IMR-90 (cell line): Measurements from ENCODE around the gene CRB1. TPM values are rescaled to one million over a fixed set of nuclear protein-coding genes. Genes with fewer than 3 reads are reported as not detected.

Experiments
- ATAC-seq: fragments of 200-7000 bp; cut with Tn5 transposase; 2 replicates; pipeline ENCODE4 v1.9.1; 2020; ENCODE audit warnings: low read depth, mild to moderate bottlenecking, moderate library complexity
- BruUV-seq: library from RNA; stranded (reverse); fragments of 400-500 nt; replicated peaks from 2 replicates; lab custom pipeline; 2021; lab: Mats Ljungman, UMichigan
- CTCF ChIA-PET: fragments of 300-600 bp; formaldehyde crosslinking; extraction: SDS; loops from one replicate; lab custom pipeline; 2021; ENCODE audit warnings: antibody characterized with exemption; lab: Yijun Ruan, JAX
- POLR2A ChIA-PET: fragments of 300-600 bp; sonication (Branson Sonifier 250); formaldehyde crosslinking; loops from one replicate; lab custom pipeline; 2022; ENCODE audit warnings: antibody characterized with exemption; ENCODE audit not compliant: unreplicated experiment; lab: Charles Lee
- DNase-seq: peaks from one replicate; pipeline ENCODE4 v3.0.0; 2013
- H2AFZ ChIP-seq: replicated peaks from 2 replicates; pipeline ENCODE3; 2013; ENCODE audit warnings: low read length, mild to moderate bottlenecking; ENCODE audit not compliant: poor library complexity
- H2AK5ac ChIP-seq: 2 replicates; pipeline ENCODE4 v1.6.1; 2013; ENCODE audit warnings: low read depth, low read length, inconsistent platforms
- H2AK9ac ChIP-seq: replicated peaks from 2 replicates; pipeline ENCODE3; 2013; ENCODE audit warnings: mild to moderate bottlenecking, low read depth, low read length, moderate library complexity; ENCODE audit not compliant: poor library complexity
- H2BK120ac ChIP-seq: 2 replicates; pipeline ENCODE4 v1.6.1; 2013; ENCODE audit warnings: low read depth, low read length, inconsistent platforms
- H2BK15ac ChIP-seq: 3 replicates; pipeline ENCODE4 v1.6.1; 2013; ENCODE audit warnings: low read depth, low read length, inconsistent platforms
- H2BK20ac ChIP-seq: 2 replicates; pipeline ENCODE4 v1.6.1; 2013; ENCODE audit warnings: low read depth, mild to moderate bottlenecking, inconsistent platforms, low read length, moderate library complexity
- H2BK5ac ChIP-seq: 2 replicates; pipeline ENCODE4 v1.6.1; 2013; ENCODE audit warnings: mild to moderate bottlenecking, low read depth, low read length, inconsistent platforms; ENCODE audit not compliant: poor library complexity, severe bottlenecking
- H3K14ac ChIP-seq: replicated peaks from 2 replicates; pipeline ENCODE4 v1.6.1; 2013; ENCODE audit warnings: low read depth, low read length, inconsistent platforms
- H3K18ac ChIP-seq: 2 replicates; pipeline ENCODE4 v1.6.1; 2013; ENCODE audit warnings: low read depth, low read length, control low read depth
- H3K23ac ChIP-seq: 2 replicates; pipeline ENCODE4 v1.6.1; 2013; ENCODE audit warnings: low read depth, low read length, inconsistent platforms
- H3K27ac ChIP-seq: 2 replicates; pipeline ENCODE4 v1.5.1; 2013; ENCODE audit warnings: mild to moderate bottlenecking, control low read depth, low read length; ENCODE audit not compliant: insufficient read depth
- H3K27me3 ChIP-seq: 2 replicates; pipeline ENCODE4 v1.6.1; 2013; ENCODE audit warnings: low read length; ENCODE audit not compliant: control insufficient read depth, insufficient read depth
- H3K36me3 ChIP-seq: 2 replicates; pipeline ENCODE4 v1.6.1; 2013; ENCODE audit warnings: low read length, mixed read lengths; ENCODE audit not compliant: control insufficient read depth, insufficient read depth
- H3K4ac ChIP-seq: 2 replicates; pipeline ENCODE4 v1.6.1; 2013; ENCODE audit warnings: low read depth, low read length, inconsistent platforms
- H3K4me1 ChIP-seq: 2 replicates; pipeline ENCODE4 v1.6.1; 2013; ENCODE audit warnings: low read length, mixed read lengths; ENCODE audit not compliant: control insufficient read depth, insufficient read depth
- H3K4me2 ChIP-seq: 2 replicates; pipeline ENCODE4 v1.6.1; 2013; ENCODE audit warnings: low read depth, mild to moderate bottlenecking, control low read depth, low read length, moderate library complexity
- H3K4me3 ChIP-seq: 2 replicates; pipeline ENCODE4 v1.5.1; 2013; ENCODE audit warnings: low read depth, mild to moderate bottlenecking, control low read depth, low read length, moderate library complexity; ENCODE audit not compliant: insufficient read depth
- H3K56ac ChIP-seq: 2 replicates; pipeline ENCODE4 v1.6.1; 2013; ENCODE audit warnings: low read length, inconsistent platforms; ENCODE audit not compliant: insufficient read depth; ENCODE audit errors: extremely low read depth
- H3K79me1 ChIP-seq, 2 experiments: 2 replicates each; pipeline ENCODE4 v1.6.1; 2013; ENCODE audit warnings: low read length in 2 of 2, inconsistent platforms in 1 of 2, low read depth in 1 of 2
- H3K9ac ChIP-seq: 2 replicates; pipeline ENCODE4 v1.6.1; 2013; ENCODE audit warnings: low read depth, low read length, control low read depth
- H3K9me1 ChIP-seq: 2 replicates; pipeline ENCODE4 v1.6.1; 2013; ENCODE audit warnings: low read length, inconsistent platforms; ENCODE audit not compliant: insufficient read depth
- H3K9me3 ChIP-seq: 2 replicates; pipeline ENCODE4 v1.6.1; 2013; ENCODE audit warnings: low read length; ENCODE audit not compliant: control insufficient read depth, insufficient read depth
- H4K20me1 ChIP-seq: 2 replicates; pipeline ENCODE4 v1.6.1; 2013; ENCODE audit warnings: low read length, inconsistent platforms; ENCODE audit not compliant: insufficient read depth
- H4K5ac ChIP-seq: 2 replicates; pipeline ENCODE4 v1.6.1; 2013; ENCODE audit warnings: mild to moderate bottlenecking, low read depth, low read length, control low read depth
- H4K8ac ChIP-seq, 2 experiments: 2 replicates each; pipeline ENCODE4 v1.6.1; 2013; ENCODE audit warnings: low read depth in 2 of 2, low read length in 2 of 2, control low read depth in 1 of 2, inconsistent platforms in 1 of 2
- H4K91ac ChIP-seq: 2 replicates; pipeline ENCODE4 v1.6.1; 2013; ENCODE audit warnings: low read depth, low read length, inconsistent platforms; ENCODE audit not compliant: insufficient read depth
- BHLHE40 ChIP-seq: fragments of 150-350 bp; IDR thresholded peaks from 2 replicates; pipeline ENCODE4 v1.6.1; 2016; ENCODE audit warnings: mild to moderate bottlenecking, low read depth, low read length
- CHD1 ChIP-seq: IDR thresholded peaks from 2 replicates; pipeline ENCODE4 v1.6.1; 2012; ENCODE audit warnings: low read depth, low read length, improper control_type of control experiment
- MAFK ChIP-seq: IDR thresholded peaks from 2 replicates; pipeline ENCODE4 v1.6.1; 2012; ENCODE audit warnings: low read depth, low read length, improper control_type of control experiment
- MAZ ChIP-seq: IDR thresholded peaks from 2 replicates; pipeline ENCODE4 v1.6.1; 2012; ENCODE audit warnings: low read depth, mild to moderate bottlenecking, low read length, improper control_type of control experiment, moderate library complexity, borderline replicate concordance
- MXI1 ChIP-seq: IDR thresholded peaks from 2 replicates; pipeline ENCODE4 v1.6.1; 2012; ENCODE audit warnings: low read depth, mild to moderate bottlenecking, low read length, moderate library complexity, borderline replicate concordance
- RCOR1 ChIP-seq: IDR thresholded peaks from 2 replicates; pipeline ENCODE4 v1.6.1; 2012; ENCODE audit warnings: mild to moderate bottlenecking, low read length, improper control_type of control experiment; ENCODE audit not compliant: insufficient replicate concordance
- SMC3 ChIP-seq: fragments of 150-350 bp; IDR thresholded peaks from 2 replicates; pipeline ENCODE4 v1.6.1; 2016; ENCODE audit warnings: low read depth, mild to moderate bottlenecking, antibody characterized with exemption, low read length, moderate library complexity
- WGBS, 2 experiments: methylation state at CpG; one replicate each; pipeline versions ENCODE4 v1.1.5 to v1.1.7; 2013; ENCODE audit warnings: missing lambda C conversion rate in 2 of 2; ENCODE audit not compliant: insufficient read length in 1 of 2; ENCODE audit errors: extremely low coverage in 2 of 2; 5-methylcytosine and 5-hydroxymethylcytosine counted together
- dilution Hi-C: fragments of 300-500 bp; cut with HindIII; formaldehyde crosslinking; loops from one replicate; pipeline ENCODE4 v1.14.3; 2018; ENCODE audit warnings: low sequenced_read_pairs; ENCODE audit not compliant: unreplicated experiment
- in situ Hi-C: fragments of 300-500 bp; cut with MboI; formaldehyde crosslinking; loops from 3 replicates; pipeline ENCODE4 v1.14.3; 2019; ENCODE audit warnings: low sequenced_read_pairs, inconsistent platforms, mixed read lengths
- intact Hi-C: fragments of 100-400 bp; cut with micrococcal nuclease; formaldehyde crosslinking; loops from 2 replicates; pipeline ENCODE4 v1.10.0; 2022
- polyA plus RNA-seq, 3 experiments: library from polyadenylated mRNA; depleted of rRNA; stranded (reverse); fragments of >200 nt; gene quantifications; 2 replicates each; pipeline ENCODE4 v1.2.3, GENCODE V29; 2012; ENCODE audit warnings: low replicate concordance in 1 of 3
- total RNA-seq: library from RNA; depleted of rRNA; stranded (reverse); fragments of >200 nt; gene quantifications from 2 replicates; pipeline ENCODE4 v1.2.3, GENCODE V29; 2012

The CRB1 gene
- total and polyA plus RNA-seq, 2 of the 4 experiments (the other 2 are of a cell fraction), result not detected

GRCh38 chr1:197356723-197357533 is 88.9 kb downstream of the CRB1 start (continued):
- no peak for TF ChIP-seq CHD1

- no peak overlapping the region for H4K91ac ChIP-seq
- H3K4me1 ChIP-seq, result no peaks in the 10 kb centered on the region
- no TSS peak for BruUV-seq
- no peaks in the 10 kb centered on the region for H3K9me1 ChIP-seq
- no peaks in the 10 kb centered on the region for H3K36me3 ChIP-seq
- ATAC-seq (no peak), DNase-seq (no peak)
- intact Hi-C loops (loop anchor here (5.0 kb wide), 2 partner anchors 532 to 617 kb away; no protein-coding TSS in a partner anchor), dilution Hi-C loops (no loop called here), in situ Hi-C loops (no loop called here)
- H3K4me3 ChIP-seq, result no peak overlapping the region
- no peaks in the 10 kb centered on the region for H3K79me1 ChIP-seq
- H2BK15ac ChIP-seq, result no peak overlapping the region
- H4K8ac ChIP-seq, result no peak overlapping the region
- ChIA-PET CTCF (interaction anchor here (0.6 kb wide), 1 partner anchor 92 kb away, joined by 3 read pairs; no protein-coding TSS in a partner anchor), POLR2A (interaction anchor here (0.6 kb wide), 1 partner anchor 11 kb away, joined by 3 read pairs; no protein-coding TSS in a partner anchor)
- no peaks in the 10 kb centered on the region for H3K9me3 ChIP-seq
- H3K23ac ChIP-seq, result no peak overlapping the region
- no peak for TF ChIP-seq RCOR1
- TF ChIP-seq MXI1, result no peak
- TF ChIP-seq MAFK, result no peak
- TF ChIP-seq MAZ, result no peak
- no peak for TF ChIP-seq BHLHE40
- no peak for TF ChIP-seq SMC3
- no peak overlapping the region for H3K56ac ChIP-seq
- no peak overlapping the region for H3K27ac ChIP-seq
- no peak overlapping the region for H3K4me2 ChIP-seq
- H2BK5ac ChIP-seq, result no peak overlapping the region
- WGBS, 2 experiments, result no CpG with 5 or more reads among the region's 1 CpG
- no peak overlapping the region for H3K4ac ChIP-seq
- no peaks in the 10 kb centered on the region; the same call in 1 of the 2 replicates for H3K27me3 ChIP-seq
- H2AK5ac ChIP-seq, result no peak overlapping the region
- no peak overlapping the region for H3K14ac ChIP-seq
- no peak overlapping the region for H2BK20ac ChIP-seq
- H2AFZ ChIP-seq, result no peak overlapping the region
- no peak overlapping the region for H4K5ac ChIP-seq
- no peak overlapping the region for H2BK120ac ChIP-seq
- H3K18ac ChIP-seq, result no peak overlapping the region
- H3K9ac ChIP-seq, result no peak overlapping the region
- H2AK9ac ChIP-seq, result no peak overlapping the region
- H4K20me1 ChIP-seq, result no peaks in the 10 kb centered on the region
Measured at GRCh38 chr1:197358959-197359358, 90.9 kb downstream of the CRB1 start.
